ENCODE data around the gene BLOC1S6.
A peak's percentile ranks its signal among the peaks of the same experiment; 100 is the strongest.
"Not testable (repeated sequence)": the region's sequence is repeated elsewhere in the genome, so short reads cannot be mapped to it uniquely, and the experiment has no call there.

BLOC1S6 gene

DNA sequence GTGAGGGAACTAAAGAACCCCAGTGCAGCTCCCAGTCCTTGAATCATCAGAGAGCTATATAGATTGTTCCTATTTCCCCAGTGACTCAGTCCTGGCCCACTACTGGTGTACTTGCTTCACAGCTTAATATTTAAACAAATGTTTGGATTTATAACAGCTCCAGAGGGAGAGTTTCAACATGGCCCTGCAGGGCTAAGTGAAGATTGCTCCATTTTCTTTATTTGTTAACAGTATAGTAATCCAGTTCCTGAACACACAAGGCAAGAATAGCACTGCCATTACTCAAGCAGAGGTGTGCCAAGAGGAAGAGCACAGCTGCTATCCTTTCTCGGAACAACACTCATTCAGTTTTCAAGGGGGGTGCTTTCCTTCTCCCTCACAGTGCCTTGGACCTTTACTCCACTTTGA, 54.2 kb downstream of the BLOC1S6 start:
- DNase-seq (ENCODE audit: low read depth in 3 of 3) = no peak

DNA sequence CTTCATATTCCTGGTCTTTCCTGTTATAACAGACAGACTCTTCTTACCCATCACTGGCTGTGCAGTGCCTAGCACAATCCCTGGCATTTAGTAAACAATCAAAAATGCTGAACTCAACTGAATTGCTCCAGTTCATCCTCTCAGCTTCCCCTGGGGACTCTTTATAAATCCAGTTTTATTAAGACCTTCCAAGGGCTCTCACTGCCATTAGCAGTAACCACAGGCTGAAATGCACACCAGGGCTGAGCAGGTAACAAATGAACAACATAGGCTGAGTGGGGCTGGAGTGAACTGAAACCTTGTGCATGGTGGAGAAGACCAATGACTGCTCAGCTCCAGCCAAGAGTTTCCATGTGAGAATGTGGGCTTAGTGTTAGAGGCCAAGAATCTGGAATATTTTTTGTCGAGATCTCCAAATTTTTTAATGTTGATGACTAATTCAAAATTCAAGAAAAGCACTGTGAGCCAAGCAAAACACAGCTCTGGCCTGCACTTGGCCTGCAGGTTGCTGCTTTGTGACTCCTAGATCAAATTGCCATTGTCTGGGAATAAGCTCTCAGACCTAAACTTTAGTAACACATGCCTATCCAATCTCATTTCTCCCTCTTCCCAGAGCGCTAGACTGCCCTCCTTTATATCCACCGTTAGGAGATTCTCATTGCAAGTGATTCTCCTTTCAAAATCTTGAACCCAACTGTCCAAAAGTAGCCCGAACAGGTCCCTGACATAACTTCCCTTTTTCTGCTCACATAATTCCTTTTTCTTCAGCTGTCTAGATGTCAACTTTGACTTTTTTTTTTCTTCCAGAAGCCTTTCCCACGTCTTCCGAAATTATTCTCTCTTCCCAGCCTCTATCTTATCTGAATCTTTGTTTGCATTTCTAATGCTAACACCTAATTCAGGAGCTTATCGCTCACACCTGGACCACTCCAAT, 55.1 kb downstream of the BLOC1S6 start:
- DNase-seq (ENCODE audit: low read depth in 3 of 3) = no peak

DNA sequence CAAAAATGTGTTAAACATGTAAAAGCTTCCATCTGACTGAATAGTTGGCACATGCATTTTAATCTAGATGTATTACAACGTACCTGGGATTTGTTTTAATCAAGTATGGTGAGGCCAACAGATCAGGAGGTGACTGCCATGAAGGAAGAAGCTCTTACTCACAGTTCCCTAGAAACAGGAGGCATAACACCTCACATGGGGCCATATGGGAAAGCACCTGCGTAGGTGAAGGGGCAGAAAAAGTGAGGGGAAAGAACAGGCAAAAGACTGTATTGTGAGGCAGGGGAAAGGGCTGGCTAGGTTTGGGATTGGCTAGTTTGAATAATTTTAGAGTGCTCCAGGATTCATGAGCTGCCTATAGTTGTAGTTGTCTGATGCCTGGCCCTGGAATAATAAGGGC, 57.3 kb downstream of the BLOC1S6 start:
- peak in 1 of 3 donors; percentile 15 for DNase-seq (ENCODE audit: low read depth in 3 of 3)

DNA sequence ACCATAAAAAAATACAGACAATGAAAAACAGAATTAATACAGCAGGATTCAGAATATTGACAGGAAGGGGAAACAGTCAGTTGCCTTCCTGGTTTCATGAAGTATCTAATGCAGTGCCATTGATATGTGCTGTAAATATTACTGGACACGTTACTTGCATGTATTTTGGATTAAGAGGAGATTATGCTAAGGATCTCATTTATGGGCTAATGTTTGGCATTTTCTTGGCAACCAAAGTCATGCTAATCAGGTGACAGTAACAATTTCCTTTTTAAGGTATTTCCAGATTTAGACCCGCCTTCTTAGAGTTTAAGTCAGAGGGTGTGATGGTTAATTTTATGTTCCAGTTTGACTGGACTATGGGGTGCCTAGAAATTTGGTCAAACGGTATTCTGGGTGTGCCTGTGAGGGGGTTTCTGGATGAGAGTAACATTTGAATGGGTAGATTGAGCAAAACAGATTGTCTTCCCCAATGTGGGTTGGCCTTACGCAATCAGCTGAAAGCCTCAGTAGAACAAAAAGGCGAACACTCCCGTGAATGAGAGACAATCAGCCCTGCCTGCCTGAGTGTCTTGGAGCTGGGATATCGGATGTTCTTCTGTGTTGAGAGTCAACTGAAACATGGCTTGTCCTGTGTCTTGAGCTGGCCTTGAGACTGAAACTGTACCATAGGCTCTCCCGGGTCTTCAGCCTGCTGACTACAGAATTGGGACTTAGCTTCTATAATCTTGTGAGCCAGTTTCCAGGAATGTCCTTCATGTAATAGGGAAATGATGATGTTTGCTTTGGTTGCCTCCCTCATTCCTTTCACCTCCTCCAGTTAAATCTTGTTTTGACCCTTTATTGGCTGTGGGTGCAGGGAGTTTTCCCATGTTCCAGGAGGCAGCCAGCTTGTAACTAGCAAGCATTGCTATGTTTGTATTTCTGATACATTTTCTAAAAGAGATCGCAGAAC, 58.1 kb downstream of the BLOC1S6 start:
- no peak for DNase-seq (ENCODE audit: low read depth in 3 of 3)

DNA sequence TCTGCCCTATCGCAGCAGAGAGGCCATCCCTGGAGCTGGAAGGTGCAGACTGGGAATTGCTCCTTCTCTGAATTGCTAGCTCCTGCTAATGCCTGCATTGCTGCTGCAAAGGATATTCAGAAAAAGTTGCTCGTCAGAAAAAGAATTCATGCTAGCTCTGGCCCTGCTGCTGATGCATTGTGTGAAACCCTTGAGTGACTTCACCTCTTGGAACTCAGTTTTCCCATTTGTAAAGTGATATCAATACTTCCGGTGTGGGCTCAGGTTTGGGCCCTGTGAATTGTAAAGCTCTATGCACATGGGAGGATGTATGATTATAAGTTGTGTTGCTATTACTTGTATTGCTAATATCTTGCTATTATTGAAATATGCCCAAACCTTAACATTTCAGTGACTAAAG, 59.0 kb downstream of the BLOC1S6 start:
- DNase-seq (ENCODE audit: low read depth in 3 of 3) = no peak

DNA sequence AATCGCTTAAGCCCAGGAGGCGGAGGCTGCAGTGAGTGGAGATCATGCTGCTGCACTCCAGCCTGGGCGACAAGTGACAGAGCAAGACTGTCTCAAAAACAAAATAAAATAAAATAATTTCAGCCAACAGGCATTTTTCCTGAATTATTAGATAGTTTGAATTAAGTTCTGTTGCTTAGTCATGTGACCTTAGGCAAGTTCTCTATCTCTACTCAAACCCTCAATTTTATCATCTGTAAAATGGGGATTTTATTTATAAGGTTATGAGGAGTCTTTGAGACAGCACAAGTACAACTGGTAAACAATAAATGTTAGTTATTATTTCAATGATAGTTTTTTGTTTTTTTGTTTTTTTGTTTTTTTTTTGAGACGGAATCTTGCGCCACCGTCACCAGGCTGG, 60.6 kb downstream of the BLOC1S6 start:
- no peak for DNase-seq (ENCODE audit: low read depth in 3 of 3)

DNA sequence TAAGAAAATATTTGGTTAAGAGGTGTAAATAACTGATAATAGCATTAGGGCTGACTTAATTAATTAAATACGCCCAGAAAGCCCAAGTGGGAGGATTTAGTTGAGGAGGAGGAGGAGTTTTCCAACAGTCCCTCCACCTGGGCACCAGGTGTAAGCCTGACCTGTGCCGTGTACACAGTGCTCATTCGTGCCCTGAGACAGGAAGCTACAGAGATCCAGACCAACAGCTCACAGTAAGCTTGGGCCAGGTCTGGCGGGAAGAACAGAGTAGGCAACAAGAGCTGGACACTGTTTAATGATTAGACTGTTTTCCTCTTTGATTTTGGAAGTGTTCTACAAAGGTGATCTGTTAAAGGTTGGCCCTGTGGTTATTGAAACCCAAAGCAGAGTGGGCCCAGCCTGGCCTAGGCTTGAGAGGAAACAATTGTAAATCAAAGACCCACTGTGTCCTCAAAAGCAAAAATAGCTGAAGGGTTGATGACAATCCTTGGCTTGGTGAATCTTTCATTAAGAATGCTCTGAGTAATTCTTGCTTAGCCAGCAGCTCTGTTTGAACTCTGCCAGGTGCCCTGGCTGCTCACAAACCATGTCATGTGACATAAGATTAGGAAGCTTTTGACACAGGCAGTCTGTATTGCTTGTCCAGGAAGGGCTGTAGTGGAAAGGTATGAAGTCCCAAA, 61.5 kb downstream of the BLOC1S6 start:
- DNase-seq (ENCODE audit: low read depth in 3 of 3) = no peak

DNA sequence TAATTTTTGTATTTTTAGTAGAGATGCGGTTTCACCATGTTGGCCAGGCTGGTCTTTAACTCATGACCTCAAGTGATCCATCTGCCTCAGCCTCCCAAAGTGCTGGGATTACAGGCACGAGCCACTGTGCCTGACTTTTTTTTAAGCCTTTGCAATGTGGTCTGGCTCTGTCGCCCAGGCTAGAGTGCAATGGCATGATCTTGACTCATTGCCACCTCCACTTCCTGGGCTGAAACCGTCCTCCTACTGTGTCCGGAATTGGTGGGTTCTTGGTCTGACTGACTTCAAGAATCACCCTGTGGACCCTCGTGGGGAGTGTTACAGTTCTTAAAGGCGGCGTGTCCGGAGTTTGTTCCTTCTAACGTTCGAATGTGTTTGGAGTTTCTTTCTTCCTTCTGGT, 62.8 kb downstream of the BLOC1S6 start:
- DNase-seq (ENCODE audit: low read depth in 3 of 3) = not testable (repeated sequence)

DNA sequence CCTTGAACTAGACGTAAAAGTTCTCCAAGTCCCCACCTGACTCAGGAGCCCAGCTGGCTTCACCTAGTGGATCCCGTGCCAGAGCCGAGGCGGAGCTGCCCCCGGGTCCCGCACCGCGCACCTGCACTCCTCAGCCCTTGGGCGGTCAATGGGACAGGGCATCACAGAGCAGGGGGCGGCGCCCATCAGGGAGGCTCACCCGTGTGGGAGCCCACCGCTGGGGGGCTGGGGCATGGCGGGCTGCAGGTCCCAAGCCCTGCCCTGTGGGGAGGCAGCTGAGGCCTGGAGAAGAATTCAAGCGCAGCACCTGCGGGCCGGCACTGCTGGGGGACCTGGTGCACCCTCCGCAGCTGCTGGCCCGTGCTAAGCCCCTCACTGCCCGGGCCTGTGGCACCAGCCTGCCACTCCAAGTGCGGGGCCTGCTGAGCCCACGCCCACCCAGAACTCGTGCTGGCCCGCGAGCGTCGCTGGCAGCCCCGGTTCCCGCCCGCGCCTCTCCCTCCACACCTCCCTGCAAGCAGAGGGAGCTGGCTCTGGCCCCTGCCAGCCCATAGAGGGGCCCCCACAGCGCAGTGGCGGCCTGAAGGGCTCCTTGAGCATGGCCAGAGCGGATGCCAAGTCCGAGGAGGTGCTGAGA, 63.8 kb downstream of the BLOC1S6 start:
- no peak for DNase-seq (ENCODE audit: low read depth in 3 of 3)

DNA sequence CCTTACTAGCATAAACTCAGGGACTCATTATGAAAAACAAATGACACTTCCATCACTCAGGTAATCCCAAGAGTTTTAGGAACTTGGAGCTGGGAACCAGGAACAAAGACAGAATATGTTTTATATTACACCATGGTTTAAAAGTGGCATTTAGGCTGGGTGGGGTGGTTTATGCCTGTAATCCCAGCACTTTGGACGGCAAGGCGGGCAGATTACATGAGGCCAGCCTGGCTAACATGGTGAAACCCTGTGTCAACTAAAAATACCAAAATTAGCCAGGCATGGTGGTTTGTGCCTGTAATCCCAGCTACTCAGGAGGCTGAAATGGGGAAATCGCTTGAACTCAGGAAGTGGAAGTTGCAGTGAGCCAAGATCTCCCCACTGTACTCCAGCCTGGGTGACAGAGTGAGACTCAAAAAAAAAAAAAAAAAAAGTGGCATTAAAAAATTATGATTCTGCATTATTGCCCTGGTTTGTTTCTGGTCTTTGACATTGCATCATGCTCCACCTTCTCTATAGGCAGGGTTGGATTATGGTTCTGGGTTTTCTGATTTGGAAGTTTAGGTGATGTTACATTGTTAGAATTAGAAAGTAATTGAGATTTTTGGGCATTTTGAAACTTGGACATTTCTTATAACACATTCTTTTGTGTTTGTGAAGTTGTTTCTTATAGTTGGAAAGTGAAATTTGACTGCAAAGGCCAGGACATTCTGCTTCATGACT, 66.7 kb downstream of the BLOC1S6 start:
- no peak for DNase-seq (ENCODE audit: low read depth in 3 of 3)

DNA sequence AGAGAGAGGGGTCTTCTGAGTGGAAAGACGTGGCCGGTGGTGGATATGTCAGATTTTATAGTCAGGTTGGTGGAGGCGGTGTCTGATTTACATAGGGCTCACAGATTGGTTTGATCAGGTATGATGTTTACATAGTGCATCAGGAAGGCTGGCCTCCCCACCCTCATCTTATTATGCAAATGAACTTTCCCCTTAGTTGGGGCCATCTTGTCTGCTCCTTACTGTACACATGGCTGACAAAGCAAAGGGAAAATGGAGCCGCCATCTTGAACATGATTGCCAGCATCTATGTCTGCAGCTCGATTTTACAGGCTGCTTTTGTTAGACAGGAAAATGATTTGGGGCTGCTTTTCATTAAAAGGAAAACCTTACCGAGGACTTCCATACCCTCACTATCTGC, 67.6 kb downstream of the BLOC1S6 start:
- no peak for DNase-seq (ENCODE audit: low read depth in 3 of 3)

DNA sequence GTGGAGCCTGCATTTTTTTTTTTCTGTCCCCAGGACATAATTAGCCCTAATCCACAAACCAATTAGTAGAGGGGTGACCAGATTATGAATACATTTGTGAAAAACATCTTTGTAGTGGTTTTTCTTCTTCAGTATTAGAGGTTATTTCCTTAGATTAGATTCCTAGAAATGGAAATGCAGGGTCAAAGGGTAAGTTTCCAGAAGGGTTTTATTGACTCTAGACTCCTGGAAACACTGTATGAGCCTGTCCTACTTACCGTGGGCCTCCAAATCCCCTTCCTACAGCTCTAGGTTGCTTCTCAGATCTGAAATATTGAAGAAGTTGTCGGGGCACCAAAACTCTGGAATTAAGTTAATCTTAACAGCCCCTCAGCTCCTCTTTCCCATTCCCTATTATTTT, 70.1 kb downstream of the BLOC1S6 start:
- DNase-seq (ENCODE audit: low read depth in 3 of 3) = no peak

DNA sequence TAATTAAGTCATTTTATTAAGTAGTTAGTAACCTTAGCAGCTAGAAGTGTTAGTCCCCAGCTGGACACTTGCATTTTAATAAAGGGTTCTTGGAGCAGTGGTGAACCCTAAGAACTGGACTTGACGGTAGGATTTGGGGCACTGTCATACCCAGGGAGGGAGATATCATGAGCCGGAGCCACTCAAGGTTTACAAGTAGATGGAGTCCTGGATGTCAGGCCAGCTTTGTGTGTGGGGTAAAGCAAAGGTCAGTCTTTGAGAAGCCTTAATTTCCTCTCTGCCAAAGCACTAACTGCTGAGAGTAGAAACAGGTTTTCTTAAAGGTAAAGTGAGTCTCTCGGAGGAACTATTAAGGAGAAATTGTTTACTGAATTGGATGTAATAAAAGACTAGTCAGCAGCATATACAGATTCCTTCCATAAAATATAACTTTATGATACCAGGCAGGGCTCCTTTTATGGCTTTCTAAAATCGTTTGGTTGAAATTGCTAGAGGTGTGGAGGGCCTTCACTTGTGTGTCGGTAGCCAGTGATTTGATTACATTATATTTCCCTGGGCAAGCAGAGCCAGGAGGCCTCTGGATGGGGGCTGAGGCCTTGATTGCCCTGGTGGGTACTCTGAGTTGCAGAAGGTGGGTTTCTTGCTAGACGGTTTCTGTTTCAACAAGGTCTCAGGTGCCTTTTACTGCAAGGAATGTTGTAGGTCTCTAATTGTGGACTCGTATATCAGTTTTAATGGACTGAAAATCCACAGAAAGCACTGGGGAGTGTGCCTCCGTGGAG, 70.8 kb downstream of the BLOC1S6 start:
- DNase-seq (ENCODE audit: low read depth in 3 of 3) = no peak

All from stimulated activated CD4-positive, alpha-beta T cell treated with anti-CD3 and anti-CD28 coated beads, TNF-alpha, amount 100 ng/mL, for 48 hours (primary cell).